ENCODE measurements around the gene SLC9C2.
"Not testable (repeated sequence)": the region's sequence is repeated elsewhere in the genome, so short reads cannot be mapped to it uniquely, and the experiment has no call there.

The SLC9C2 gene, protein sequence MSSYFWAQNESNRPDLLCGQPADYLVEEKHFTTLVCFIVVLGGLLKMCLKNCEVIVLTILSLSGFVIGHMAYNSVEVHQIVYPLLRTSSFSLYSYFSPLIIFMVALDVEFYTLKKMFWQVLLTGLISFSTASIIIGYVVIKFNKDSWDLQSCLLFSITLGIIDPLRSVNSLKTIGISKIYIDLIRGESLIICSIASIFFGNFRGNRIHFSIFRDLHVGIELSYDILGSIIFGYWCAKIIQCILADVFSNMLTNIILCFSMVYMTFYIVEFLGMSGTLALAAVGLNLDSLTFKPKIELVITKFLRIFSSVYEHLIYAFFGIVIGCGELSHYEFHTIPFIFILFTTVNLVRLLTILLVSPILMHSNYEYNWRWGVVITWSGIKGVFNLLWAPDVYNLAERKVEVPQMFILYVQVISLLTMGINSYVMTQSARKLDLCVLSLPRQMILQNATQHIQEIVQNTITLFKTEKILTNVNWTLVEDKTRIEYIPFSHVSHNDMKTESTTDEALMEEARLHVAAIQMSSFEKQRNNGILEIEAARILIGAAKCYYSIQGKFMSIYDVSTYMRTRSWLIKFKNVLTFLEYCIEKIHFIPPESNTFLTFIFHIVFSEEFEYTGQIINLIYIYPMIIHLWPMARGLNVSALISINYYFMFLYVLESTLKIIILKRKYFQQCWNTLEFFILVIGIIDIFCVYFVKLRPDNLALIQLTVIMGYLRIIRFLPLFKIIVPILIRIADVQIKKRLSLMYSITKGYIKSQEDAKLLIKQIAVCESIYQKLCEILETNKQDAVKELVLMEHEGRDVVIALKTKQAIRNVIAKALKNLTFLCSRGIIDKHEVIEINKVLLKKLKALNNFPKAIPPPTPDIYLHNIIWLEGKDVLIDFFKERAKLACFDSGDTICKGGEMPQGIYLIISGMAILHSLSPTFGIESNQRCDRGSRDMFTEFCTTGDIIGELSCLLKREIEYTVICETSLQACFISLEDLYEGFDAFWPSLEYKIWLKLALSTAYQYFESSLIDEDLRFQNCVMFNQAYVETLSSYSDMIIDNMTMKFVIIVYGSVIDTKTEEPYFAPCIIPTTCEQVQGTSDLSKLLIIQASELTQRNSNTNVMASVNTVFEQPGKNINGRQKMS

GRCh38 chr1:173603056-173603591, at the start of gene SLC9C2:
Gene SLC9C2, minus strand, starts transcription at chr1:173603072. Its CDS starts 1,296 bp downstream, at chr1:173601776.
- no peak for DNase-seq

GRCh38 chr1:173648880-173649605, 46.2 kb upstream of the SLC9C2 start:
- no peak for DNase-seq
- in situ Hi-C loops (cut with HindIII; ENCODE audit: low pct_ligation_motif_present, low pct_unique_long_range_greater_than_20kb, low sequenced_read_pairs): no loop called here

More at GRCh38 chr1:173603056-173603591, at the start of gene SLC9C2:
- in situ Hi-C loops (cut with HindIII; ENCODE audit: low pct_ligation_motif_present, low pct_unique_long_range_greater_than_20kb, low sequenced_read_pairs): no loop called here

GRCh38 chr1:173646656-173647055, 43.8 kb upstream of the SLC9C2 start:
- in situ Hi-C loops (cut with HindIII; ENCODE audit: low pct_ligation_motif_present, low pct_unique_long_range_greater_than_20kb, low sequenced_read_pairs): no loop called here

DNA sequence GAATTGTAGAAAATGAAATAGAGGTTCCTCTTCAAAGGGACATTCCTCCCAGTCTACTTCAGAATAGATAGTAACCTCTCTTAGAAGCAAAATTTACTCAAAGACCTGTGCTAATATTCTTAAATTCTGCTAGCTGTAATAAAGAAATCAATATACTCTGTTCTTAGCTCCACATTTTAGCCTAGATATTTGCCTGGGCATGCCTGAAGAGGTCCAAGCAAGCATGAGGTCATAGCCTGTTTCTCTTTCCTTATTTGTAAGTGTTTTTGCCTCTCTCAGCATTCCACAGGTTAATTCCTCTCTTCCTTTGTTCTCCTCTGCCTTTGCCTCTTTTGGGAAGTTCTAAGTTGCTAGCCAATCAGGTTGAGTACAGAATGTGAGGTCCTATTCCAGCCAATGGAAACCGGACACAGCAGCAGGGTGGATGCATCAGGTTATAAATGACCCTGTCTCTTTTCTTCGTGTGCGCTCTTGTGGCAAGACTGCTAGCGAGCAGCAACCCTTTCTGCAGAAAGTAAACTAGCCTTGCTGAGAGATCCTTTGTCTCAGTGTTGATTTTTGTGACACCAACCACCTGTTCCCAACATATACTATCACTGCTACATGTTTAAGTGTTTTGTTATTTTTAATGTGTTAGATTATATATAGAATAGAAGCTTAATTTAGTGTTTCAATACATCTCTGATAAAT, 39.7 kb upstream of the SLC9C2 start:
- DNase-seq; in situ Hi-C loops (cut with HindIII; ENCODE audit: low pct_ligation_motif_present, low pct_unique_long_range_greater_than_20kb, low sequenced_read_pairs): not testable (repeated sequence)

More at GRCh38 chr1:173646656-173647055, 43.8 kb upstream of the SLC9C2 start:
- DNase-seq: no peak

DNA sequence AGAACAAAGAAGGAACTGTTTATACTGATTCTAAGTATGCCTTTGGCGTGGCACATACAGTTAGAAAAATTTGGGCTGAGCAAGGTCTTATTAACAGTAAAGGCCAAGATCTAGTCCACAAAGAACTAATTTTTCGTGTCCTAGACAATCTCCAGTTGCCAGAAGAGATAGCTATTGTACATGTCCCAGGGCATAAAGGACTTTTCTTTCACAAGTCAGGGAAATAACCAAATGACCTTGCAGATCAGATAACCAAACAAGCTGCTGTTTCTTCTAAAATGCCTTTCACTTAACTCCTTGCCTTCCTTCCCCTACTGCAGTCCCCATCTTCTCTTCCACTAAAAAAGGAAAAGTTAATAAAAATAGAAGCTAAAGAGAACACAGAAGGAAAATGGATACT, 36.2 kb upstream of the SLC9C2 start:
- in situ Hi-C loops (cut with HindIII; ENCODE audit: low pct_ligation_motif_present, low pct_unique_long_range_greater_than_20kb, low sequenced_read_pairs): no loop called here
- DNase-seq: no peak

DNA sequence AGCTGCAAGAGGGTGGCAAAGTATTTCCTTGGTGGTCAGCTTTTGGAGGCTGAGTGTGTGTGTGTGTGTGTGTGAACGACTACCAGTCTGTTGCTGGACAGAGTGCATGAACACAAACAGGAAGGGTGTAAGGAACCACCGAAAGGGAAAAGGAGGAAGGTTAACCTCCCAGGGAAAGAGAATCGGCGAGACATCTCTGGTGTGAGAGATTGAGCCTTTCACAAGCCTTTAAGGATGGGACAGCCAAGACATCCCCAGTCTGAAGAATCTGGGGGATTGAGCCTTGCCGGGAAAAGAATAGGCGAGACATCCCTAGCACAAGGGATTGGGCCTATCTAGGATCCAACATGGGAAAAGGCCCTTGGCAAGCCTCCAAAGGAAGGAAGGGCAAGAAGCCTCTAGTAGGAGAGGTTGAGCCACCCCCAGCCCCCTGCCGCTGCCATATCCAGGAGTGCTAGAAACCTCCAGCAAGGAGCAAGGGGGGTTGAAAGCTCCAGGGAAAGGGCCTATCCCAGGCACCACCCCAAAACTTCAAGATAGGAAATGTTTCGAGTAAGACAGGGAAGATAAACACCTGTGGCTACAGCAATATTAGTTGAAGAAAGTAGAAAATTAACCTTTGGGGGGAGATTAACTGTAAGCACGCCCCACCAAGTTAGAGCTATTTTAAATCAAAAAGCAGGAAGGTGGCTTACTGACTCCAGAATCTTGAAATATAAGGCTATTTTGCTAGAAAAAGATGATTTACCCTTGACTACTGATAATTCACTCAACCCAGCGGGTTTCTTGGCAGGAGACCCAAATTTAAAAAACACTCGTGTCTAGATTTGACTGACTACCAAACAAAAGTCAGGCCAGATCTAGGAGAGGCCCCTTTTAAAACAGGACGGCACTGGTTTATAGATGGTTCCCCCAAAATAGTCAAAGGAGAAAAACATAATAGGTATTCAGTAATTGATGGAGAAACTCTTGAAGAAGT, 35.5 kb upstream of the SLC9C2 start:
- DNase-seq: no peak

GRCh38 chr1:173637236-173638042, 34.6 kb upstream of the SLC9C2 start:
- DNase-seq; in situ Hi-C loops (cut with HindIII; ENCODE audit: low pct_ligation_motif_present, low pct_unique_long_range_greater_than_20kb, low sequenced_read_pairs): not testable (repeated sequence)

More for the DNA sequence above, 35.5 kb upstream of the SLC9C2 start:
- in situ Hi-C loops (cut with HindIII; ENCODE audit: low pct_ligation_motif_present, low pct_unique_long_range_greater_than_20kb, low sequenced_read_pairs): no loop called here

DNA sequence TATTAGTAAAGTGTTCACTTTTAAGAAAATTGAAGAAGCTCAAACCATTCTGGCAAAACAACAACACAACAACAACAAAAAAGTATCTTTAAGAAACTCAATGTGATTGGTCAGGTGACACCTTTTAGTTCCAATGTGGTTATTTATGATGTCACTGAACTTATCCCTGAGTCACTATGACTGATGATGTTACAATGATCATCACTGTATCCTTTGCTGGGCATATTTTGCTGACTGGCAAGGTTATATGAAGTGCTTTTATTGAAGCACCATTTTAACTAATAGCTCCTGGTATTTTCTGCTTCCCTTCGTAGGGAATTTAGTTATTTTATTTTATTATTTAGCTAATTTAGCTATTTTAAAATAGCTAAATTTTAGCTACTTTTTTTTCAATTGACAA, 32.2 kb upstream of the SLC9C2 start, which contains the start of gene TEX50:
Gene TEX50, plus strand, starts transcription at position 223 of the 400 bp plus-strand sequence. CDS start 184 bp downstream, outside the sequence.
- in situ Hi-C loops (cut with HindIII; ENCODE audit: low pct_ligation_motif_present, low pct_unique_long_range_greater_than_20kb, low sequenced_read_pairs): no loop called here
- DNase-seq: no peak

- DNase-seq: no peak
- in situ Hi-C loops (cut with HindIII; ENCODE audit: low pct_ligation_motif_present, low pct_unique_long_range_greater_than_20kb, low sequenced_read_pairs): no loop called here
These were observed 26.0 kb upstream of the SLC9C2 start for GRCh38 chr1:173628888-173629287.

- in situ Hi-C loops (cut with HindIII; ENCODE audit: low pct_ligation_motif_present, low pct_unique_long_range_greater_than_20kb, low sequenced_read_pairs): no loop called here
- DNase-seq: no peak
These were observed 24.4 kb upstream of the SLC9C2 start for GRCh38 chr1:173627269-173627668.

DNA sequence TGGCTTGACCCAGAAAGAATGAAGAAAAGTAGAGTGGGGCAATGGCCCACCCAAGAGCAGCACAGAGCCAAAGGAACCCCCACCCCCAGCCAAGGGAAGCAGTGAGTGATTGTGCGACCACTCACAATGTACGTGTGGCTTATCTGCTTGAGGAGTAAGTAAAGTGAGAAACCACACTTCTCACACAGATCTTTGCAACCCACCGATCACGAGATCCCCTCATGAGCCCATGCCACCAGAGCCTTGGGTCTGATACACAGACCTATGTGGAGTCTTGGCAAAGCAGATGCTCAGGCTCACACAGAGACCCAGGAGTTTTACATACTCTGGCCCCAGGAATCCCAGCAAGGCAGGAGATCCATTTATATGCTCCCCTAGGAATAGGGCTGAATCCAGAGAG, 14.0 kb upstream of the SLC9C2 start:
- in situ Hi-C loops (cut with HindIII; ENCODE audit: low pct_ligation_motif_present, low pct_unique_long_range_greater_than_20kb, low sequenced_read_pairs): no loop called here
- no peak for DNase-seq

DNA sequence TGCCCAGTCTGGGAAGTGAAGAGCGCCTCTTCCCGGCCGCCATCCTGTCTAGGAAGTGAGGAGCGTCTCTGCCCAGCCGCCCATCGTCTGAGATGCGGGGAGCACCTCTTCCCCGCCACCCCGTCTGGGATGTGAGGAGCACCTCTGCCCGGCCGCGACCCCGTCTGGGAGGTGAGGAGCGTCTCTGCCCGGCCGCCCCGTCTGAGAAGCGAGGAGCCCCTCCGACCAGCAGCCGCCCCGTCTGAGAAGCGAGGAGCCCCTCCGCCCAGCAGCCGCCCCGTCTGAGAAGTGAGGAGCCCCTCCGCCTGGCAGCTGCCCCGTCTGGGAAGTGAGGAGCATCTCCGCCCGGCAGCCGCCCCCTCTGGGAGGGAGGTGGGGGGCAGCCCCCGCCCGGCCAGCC, 10.2 kb upstream of the SLC9C2 start:
- in situ Hi-C loops (cut with HindIII; ENCODE audit: low pct_ligation_motif_present, low pct_unique_long_range_greater_than_20kb, low sequenced_read_pairs): not testable (repeated sequence)

DNA sequence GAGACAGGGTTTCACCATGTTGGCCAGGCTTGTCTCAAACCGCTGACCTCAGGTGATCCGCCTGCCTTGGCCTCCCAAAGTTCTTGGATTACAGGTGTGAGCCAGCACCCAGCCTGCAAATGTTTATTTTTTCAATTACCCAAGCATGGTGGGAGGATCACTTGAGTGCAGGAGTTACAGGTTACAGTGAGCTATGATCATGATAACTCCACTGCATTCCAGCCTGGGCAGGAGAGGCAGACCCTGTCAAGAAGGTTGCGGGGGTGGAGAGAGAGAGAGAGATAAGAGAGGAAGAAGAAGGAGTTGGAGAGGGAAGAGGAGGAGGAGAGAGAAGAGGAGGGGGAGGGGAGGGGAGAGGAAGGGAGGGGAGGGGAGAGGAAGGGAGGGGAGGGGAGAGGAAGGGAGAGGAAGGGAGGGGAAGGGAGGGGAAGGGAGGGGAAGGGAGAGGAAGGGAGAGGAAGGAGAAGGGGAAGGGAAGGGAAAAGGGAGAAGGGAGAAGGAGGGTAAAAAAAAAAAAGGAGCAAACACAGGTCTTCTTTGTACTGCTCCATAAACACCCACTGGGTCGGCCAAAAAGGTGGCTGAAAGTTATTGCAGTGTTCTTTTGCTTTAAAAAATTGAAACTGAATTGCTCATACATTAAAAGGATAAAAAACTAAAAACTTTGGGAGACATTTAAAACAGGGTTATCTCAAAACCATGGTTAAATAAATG, 5.8 kb upstream of the SLC9C2 start:
- no peak for DNase-seq

More for the DNA sequence above, 10.2 kb upstream of the SLC9C2 start:
- not testable (repeated sequence) for DNase-seq

GRCh38 chr1:173601588-173601987, 1.3 kb downstream of the SLC9C2 start:
- no peak for DNase-seq
- in situ Hi-C loops (cut with HindIII; ENCODE audit: low pct_ligation_motif_present, low pct_unique_long_range_greater_than_20kb, low sequenced_read_pairs): no loop called here

More for the DNA sequence above, 5.8 kb upstream of the SLC9C2 start:
- in situ Hi-C loops (cut with HindIII; ENCODE audit: low pct_ligation_motif_present, low pct_unique_long_range_greater_than_20kb, low sequenced_read_pairs): no loop called here
